SIG-M5 (cell line): Measurements from ENCODE around the gene RANBP3.
"Not testable (repeated sequence)": the region's sequence is repeated elsewhere in the genome, so short reads cannot be mapped to it uniquely, and the experiment has no call there.

Source experiments
- DNase-seq: peaks from one replicate; lab custom pipeline; 2025; lab: John Stamatoyannopoulos, UW

RANBP3 gene

GRCh38 chr19:5903624-5904351 lies 74.2 kb downstream of the RANBP3 start, which contains the start of gene NDUFA11:
TSS of gene NDUFA11 (minus strand) at chr19:5903790. CDS start at chr19:5903708, 82 bp downstream.
- peak; percentile 63 for DNase-seq

- no peak for DNase-seq
Measured at GRCh38 chr19:5903056-5903623, 74.8 kb downstream of the RANBP3 start.

- no peak for DNase-seq
Measured at GRCh38 chr19:5900976-5901375, 77.0 kb downstream of the RANBP3 start.

GRCh38 chr19:5899728-5900526 lies 78.0 kb downstream of the RANBP3 start:
- DNase-seq = no peak

GRCh38 chr19:5897189-5897969 lies 80.6 kb downstream of the RANBP3 start:
- no peak for DNase-seq

- no peak for DNase-seq
Measured at GRCh38 chr19:5896365-5897076, 81.4 kb downstream of the RANBP3 start.

GRCh38 chr19:5895890-5896289 lies 82.0 kb downstream of the RANBP3 start:
- no peak for DNase-seq

GRCh38 chr19:5895409-5895808 lies 82.5 kb downstream of the RANBP3 start:
- DNase-seq = no peak

- no peak for DNase-seq
Measured at GRCh38 chr19:5894704-5895349, 83.1 kb downstream of the RANBP3 start.

GRCh38 chr19:5893907-5894703 lies 83.8 kb downstream of the RANBP3 start:
- DNase-seq = no peak

- no peak for DNase-seq
Measured at GRCh38 chr19:5893296-5893903, 84.5 kb downstream of the RANBP3 start.

- DNase-seq = no peak
Measured at GRCh38 chr19:5892772-5893275, 85.1 kb downstream of the RANBP3 start.

- DNase-seq = no peak
Measured at GRCh38 chr19:5891938-5892771, 85.8 kb downstream of the RANBP3 start.

- no peak for DNase-seq
Measured at GRCh38 chr19:5891572-5891937, 86.4 kb downstream of the RANBP3 start.

- DNase-seq = no peak
Measured at GRCh38 chr19:5890099-5890498, 87.8 kb downstream of the RANBP3 start.

GRCh38 chr19:5889288-5889971 lies 88.5 kb downstream of the RANBP3 start:
- DNase-seq = no peak

GRCh38 chr19:5884065-5884811 lies 93.7 kb downstream of the RANBP3 start:
- not testable (repeated sequence) for DNase-seq
